HEK293 (cell line): ENCODE results near the gene RASSF9.

ENCODE experiments used
- BCL11A ChIP-seq: fragments of 450-650 bp; formaldehyde crosslinking; IDR thresholded peaks from 2 replicates; pipeline ENCODE4 v1.5.1; 2016; ENCODE audit warnings: low read depth, missing biosample characterization, missing genetic modification characterization
- BCL11B ChIP-seq: fragments of 450-650 bp; formaldehyde crosslinking; IDR thresholded peaks from 2 replicates; pipeline ENCODE4 v1.5.1; 2016; ENCODE audit warnings: low read depth, missing biosample characterization, missing genetic modification characterization
- GLI2 ChIP-seq: fragments of 450-650 bp; formaldehyde crosslinking; IDR thresholded peaks from 2 replicates; pipeline ENCODE4; 2017; ENCODE audit warnings: missing biosample characterization, missing genetic modification characterization, low read depth, borderline replicate concordance
- GLI4 ChIP-seq: fragments of 450-650 bp; formaldehyde crosslinking; IDR thresholded peaks from 2 replicates; pipeline ENCODE4 v1.5.1; 2016; ENCODE audit warnings: missing biosample characterization, missing genetic modification characterization
- HOXA7 ChIP-seq: sonication (generic); formaldehyde crosslinking; IDR thresholded peaks from 2 replicates; pipeline ENCODE4 v1.8.1; 2022; ENCODE audit warnings: missing genetic modification reagents, borderline replicate concordance
- KLF9 ChIP-seq: fragments of 450-650 bp; formaldehyde crosslinking; IDR thresholded peaks from 2 replicates; pipeline ENCODE4 v1.5.1; 2016; ENCODE audit warnings: missing biosample characterization, missing genetic modification characterization, low read depth
- MEIS1 ChIP-seq: sonication (generic); formaldehyde crosslinking; IDR thresholded peaks from 2 replicates; pipeline ENCODE4 v1.8.1; 2022; ENCODE audit warnings: missing genetic modification reagents, mild to moderate bottlenecking, borderline replicate concordance
- MYNN ChIP-seq: fragments of 450-650 bp; formaldehyde crosslinking; IDR thresholded peaks from 2 replicates; pipeline ENCODE4 v1.5.1; 2016; ENCODE audit warnings: missing biosample characterization, missing genetic modification characterization, borderline replicate concordance
- OVOL3 ChIP-seq: fragments of 450-650 bp; formaldehyde crosslinking; IDR thresholded peaks from 2 replicates; pipeline ENCODE4 v1.5.1; 2016; ENCODE audit warnings: missing biosample characterization, missing genetic modification characterization
- SCRT1 ChIP-seq: fragments of 450-650 bp; formaldehyde crosslinking; IDR thresholded peaks from 2 replicates; pipeline ENCODE4 v1.5.1; 2016; ENCODE audit warnings: missing biosample characterization, missing genetic modification characterization, borderline replicate concordance
- SP7 ChIP-seq: fragments of 450-650 bp; formaldehyde crosslinking; IDR thresholded peaks from 2 replicates; pipeline ENCODE4 v1.5.1; 2016; ENCODE audit warnings: missing biosample characterization, missing genetic modification characterization
- TCF7L2 ChIP-seq: IDR thresholded peaks from 2 replicates; pipeline ENCODE4 v1.6.1; 2011; ENCODE audit warnings: low read depth, mild to moderate bottlenecking, inconsistent platforms, low read length, moderate library complexity, borderline replicate concordance
- ZBTB1 ChIP-seq: fragments of 450-650 bp; formaldehyde crosslinking; IDR thresholded peaks from 2 replicates; pipeline ENCODE4 v1.5.1; 2016; ENCODE audit warnings: missing biosample characterization, missing genetic modification characterization
- ZBTB20 ChIP-seq: fragments of 450-650 bp; formaldehyde crosslinking; IDR thresholded peaks from 2 replicates; pipeline ENCODE4 v1.5.1; 2016; ENCODE audit warnings: missing biosample characterization, missing genetic modification characterization
- ZBTB48 ChIP-seq: fragments of 450-650 bp; formaldehyde crosslinking; IDR thresholded peaks from 2 replicates; pipeline ENCODE4 v1.5.1; 2016; ENCODE audit warnings: missing biosample characterization, missing genetic modification characterization
- ZEB2 ChIP-seq: fragments of 450-650 bp; formaldehyde crosslinking; IDR thresholded peaks from 2 replicates; pipeline ENCODE4 v1.5.1; 2016; ENCODE audit warnings: missing biosample characterization, missing genetic modification characterization
- ZNF112 ChIP-seq: fragments of 450-650 bp; formaldehyde crosslinking; IDR thresholded peaks from 2 replicates; pipeline ENCODE4 v1.5.0; 2017; ENCODE audit warnings: missing biosample characterization, missing genetic modification characterization
- ZNF2 ChIP-seq: fragments of 450-650 bp; formaldehyde crosslinking; IDR thresholded peaks from 2 replicates; pipeline ENCODE4 v1.5.1; 2016; ENCODE audit warnings: missing biosample characterization, missing genetic modification characterization
- ZNF324 ChIP-seq: fragments of 450-650 bp; formaldehyde crosslinking; IDR thresholded peaks from 2 replicates; pipeline ENCODE4 v1.5.1; 2016; ENCODE audit warnings: missing biosample characterization, missing genetic modification characterization
- ZNF350 ChIP-seq: fragments of 450-650 bp; formaldehyde crosslinking; IDR thresholded peaks from 2 replicates; pipeline ENCODE4 v1.5.0; 2017; ENCODE audit warnings: missing biosample characterization, mild to moderate bottlenecking, missing genetic modification characterization
- ZNF354C ChIP-seq: fragments of 450-650 bp; formaldehyde crosslinking; IDR thresholded peaks from 2 replicates; pipeline ENCODE4 v1.5.1; 2016; ENCODE audit warnings: missing biosample characterization, missing genetic modification characterization, low read depth, borderline replicate concordance
- ZNF423 ChIP-seq: fragments of 450-650 bp; formaldehyde crosslinking; IDR thresholded peaks from 2 replicates; pipeline ENCODE4 v1.5.1; 2016; ENCODE audit warnings: missing biosample characterization, missing genetic modification characterization
- ZNF433 ChIP-seq: fragments of 450-650 bp; formaldehyde crosslinking; IDR thresholded peaks from 2 replicates; pipeline ENCODE4 v1.5.1; 2016; ENCODE audit warnings: missing biosample characterization, missing genetic modification characterization, low read depth
- ZNF449 ChIP-seq: fragments of 450-650 bp; formaldehyde crosslinking; IDR thresholded peaks from 2 replicates; pipeline ENCODE4 v1.5.1; 2017; ENCODE audit warnings: missing biosample characterization, mild to moderate bottlenecking, missing genetic modification characterization, moderate library complexity
- ZNF510 ChIP-seq: fragments of 450-650 bp; formaldehyde crosslinking; IDR thresholded peaks from 2 replicates; pipeline ENCODE4 v1.5.1; 2018; ENCODE audit warnings: mild to moderate bottlenecking, missing genetic modification characterization, missing biosample characterization; ENCODE audit not compliant: insufficient replicate concordance
- ZNF549 ChIP-seq: fragments of 450-650 bp; IDR thresholded peaks from 2 replicates; pipeline ENCODE4 v1.5.1; 2018; ENCODE audit warnings: missing biosample characterization, missing genetic modification characterization, mild to moderate bottlenecking, inconsistent platforms, moderate library complexity
- ZNF561 ChIP-seq: fragments of 450-650 bp; IDR thresholded peaks from 2 replicates; pipeline ENCODE4 v1.5.1; 2018; ENCODE audit warnings: missing biosample characterization, missing genetic modification characterization, borderline replicate concordance
- ZNF707 ChIP-seq: fragments of 450-650 bp; formaldehyde crosslinking; IDR thresholded peaks from 2 replicates; pipeline ENCODE4 v1.5.1; 2016; ENCODE audit warnings: missing biosample characterization, missing genetic modification characterization
- ZNF747 ChIP-seq: fragments of 450-650 bp; formaldehyde crosslinking; IDR thresholded peaks from 2 replicates; pipeline ENCODE4 v1.5.1; 2016; ENCODE audit warnings: missing biosample characterization, missing genetic modification characterization
- ZNF768 ChIP-seq: fragments of 450-650 bp; formaldehyde crosslinking; IDR thresholded peaks from 2 replicates; pipeline ENCODE4 v1.5.1; 2018; ENCODE audit warnings: missing biosample characterization, mild to moderate bottlenecking, missing genetic modification characterization
- ZSCAN30 ChIP-seq: fragments of 450-650 bp; IDR thresholded peaks from 2 replicates; pipeline ENCODE4 v1.5.1; 2018; ENCODE audit warnings: missing biosample characterization, mild to moderate bottlenecking, missing genetic modification characterization, moderate library complexity
- ZXDB ChIP-seq: fragments of 450-650 bp; formaldehyde crosslinking; IDR thresholded peaks from 2 replicates; pipeline ENCODE4 v1.5.1; 2016; ENCODE audit warnings: missing biosample characterization, missing genetic modification characterization
- TF ChIP-seq, protein P1 (sequence below): fragments of 450-650 bp; formaldehyde crosslinking; IDR thresholded peaks from 2 replicates; pipeline ENCODE4 v1.5.1; 2016; ENCODE audit warnings: missing biosample characterization, missing genetic modification characterization
- TF ChIP-seq, protein P2 (sequence below): fragments of 450-650 bp; formaldehyde crosslinking; IDR thresholded peaks from 2 replicates; pipeline ENCODE4 v1.5.1; 2016; ENCODE audit warnings: missing biosample characterization, missing genetic modification characterization
- TF ChIP-seq, protein P3 (sequence below): fragments of 450-650 bp; formaldehyde crosslinking; IDR thresholded peaks from 2 replicates; pipeline ENCODE4 v1.5.1; 2016; ENCODE audit warnings: missing biosample characterization, missing genetic modification characterization
- TF ChIP-seq, protein P4 (sequence below): fragments of 450-650 bp; formaldehyde crosslinking; optimal IDR thresholded peaks from 2 replicates; pipeline ENCODE3; 2016; ENCODE audit warnings: missing biosample characterization, mild to moderate bottlenecking, missing genetic modification characterization

Gene RASSF9

DNA sequence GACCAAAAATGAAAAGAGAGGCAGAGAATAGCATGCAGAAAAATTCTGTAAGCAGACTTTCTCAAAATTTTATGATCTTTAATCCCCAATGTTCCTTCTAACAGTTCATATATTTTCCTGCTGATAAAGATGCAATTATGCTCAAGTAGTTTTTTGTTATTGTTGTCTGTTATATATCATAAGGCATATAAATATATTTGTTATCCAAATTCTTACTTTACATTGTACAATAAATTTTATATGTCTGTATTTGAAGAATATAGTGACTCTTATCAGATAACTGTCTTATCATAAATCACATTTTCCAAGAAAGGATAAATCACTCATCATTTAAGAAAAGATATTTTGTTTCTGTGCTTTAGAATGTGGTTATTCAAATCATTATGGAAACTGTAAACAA is 2.6 kb downstream of the RASSF9 start (continued):
- TF ChIP-seq HOXA7, result no peak
- TF ChIP-seq, protein P1, sequence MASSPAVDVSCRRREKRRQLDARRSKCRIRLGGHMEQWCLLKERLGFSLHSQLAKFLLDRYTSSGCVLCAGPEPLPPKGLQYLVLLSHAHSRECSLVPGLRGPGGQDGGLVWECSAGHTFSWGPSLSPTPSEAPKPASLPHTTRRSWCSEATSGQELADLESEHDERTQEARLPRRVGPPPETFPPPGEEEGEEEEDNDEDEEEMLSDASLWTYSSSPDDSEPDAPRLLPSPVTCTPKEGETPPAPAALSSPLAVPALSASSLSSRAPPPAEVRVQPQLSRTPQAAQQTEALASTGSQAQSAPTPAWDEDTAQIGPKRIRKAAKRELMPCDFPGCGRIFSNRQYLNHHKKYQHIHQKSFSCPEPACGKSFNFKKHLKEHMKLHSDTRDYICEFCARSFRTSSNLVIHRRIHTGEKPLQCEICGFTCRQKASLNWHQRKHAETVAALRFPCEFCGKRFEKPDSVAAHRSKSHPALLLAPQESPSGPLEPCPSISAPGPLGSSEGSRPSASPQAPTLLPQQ, result no peak
- 0 out of 2 replicates have a peak, but pooled peaks have one; percentile 2 for TF ChIP-seq ZSCAN30 (tag by site-specific recombination)
- TF ChIP-seq, protein P2, sequence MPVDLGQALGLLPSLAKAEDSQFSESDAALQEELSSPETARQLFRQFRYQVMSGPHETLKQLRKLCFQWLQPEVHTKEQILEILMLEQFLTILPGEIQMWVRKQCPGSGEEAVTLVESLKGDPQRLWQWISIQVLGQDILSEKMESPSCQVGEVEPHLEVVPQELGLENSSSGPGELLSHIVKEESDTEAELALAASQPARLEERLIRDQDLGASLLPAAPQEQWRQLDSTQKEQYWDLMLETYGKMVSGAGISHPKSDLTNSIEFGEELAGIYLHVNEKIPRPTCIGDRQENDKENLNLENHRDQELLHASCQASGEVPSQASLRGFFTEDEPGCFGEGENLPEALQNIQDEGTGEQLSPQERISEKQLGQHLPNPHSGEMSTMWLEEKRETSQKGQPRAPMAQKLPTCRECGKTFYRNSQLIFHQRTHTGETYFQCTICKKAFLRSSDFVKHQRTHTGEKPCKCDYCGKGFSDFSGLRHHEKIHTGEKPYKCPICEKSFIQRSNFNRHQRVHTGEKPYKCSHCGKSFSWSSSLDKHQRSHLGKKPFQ (tag by site-specific recombination), result no peak
- 0 out of 2 replicates have a peak, but pooled peaks have one; percentile 36 for TF ChIP-seq ZNF2
- TF ChIP-seq SP7 (tag by site-specific recombination), result no peak
- TF ChIP-seq BCL11B (tag by site-specific recombination), result peak; percentile 35; the same call in 1 of the 2 replicates
- TF ChIP-seq ZNF433 (tag by site-specific recombination), result no peak
- no peak for TF ChIP-seq MYNN
- TF ChIP-seq KLF9 (tag by site-specific recombination), result no peak
- TF ChIP-seq, protein P3, sequence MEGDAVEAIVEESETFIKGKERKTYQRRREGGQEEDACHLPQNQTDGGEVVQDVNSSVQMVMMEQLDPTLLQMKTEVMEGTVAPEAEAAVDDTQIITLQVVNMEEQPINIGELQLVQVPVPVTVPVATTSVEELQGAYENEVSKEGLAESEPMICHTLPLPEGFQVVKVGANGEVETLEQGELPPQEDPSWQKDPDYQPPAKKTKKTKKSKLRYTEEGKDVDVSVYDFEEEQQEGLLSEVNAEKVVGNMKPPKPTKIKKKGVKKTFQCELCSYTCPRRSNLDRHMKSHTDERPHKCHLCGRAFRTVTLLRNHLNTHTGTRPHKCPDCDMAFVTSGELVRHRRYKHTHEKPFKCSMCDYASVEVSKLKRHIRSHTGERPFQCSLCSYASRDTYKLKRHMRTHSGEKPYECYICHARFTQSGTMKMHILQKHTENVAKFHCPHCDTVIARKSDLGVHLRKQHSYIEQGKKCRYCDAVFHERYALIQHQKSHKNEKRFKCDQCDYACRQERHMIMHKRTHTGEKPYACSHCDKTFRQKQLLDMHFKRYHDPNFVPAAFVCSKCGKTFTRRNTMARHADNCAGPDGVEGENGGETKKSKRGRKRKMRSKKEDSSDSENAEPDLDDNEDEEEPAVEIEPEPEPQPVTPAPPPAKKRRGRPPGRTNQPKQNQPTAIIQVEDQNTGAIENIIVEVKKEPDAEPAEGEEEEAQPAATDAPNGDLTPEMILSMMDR (tag by site-specific recombination), result no peak
- no peak for TF ChIP-seq GLI2
- peak; percentile 15; the same call in 1 of the 2 replicates for TF ChIP-seq OVOL3 (tag by site-specific recombination)
- TF ChIP-seq ZNF549, result no peak
- TF ChIP-seq ZNF747 (tag by site-specific recombination), result no peak
- no peak for TF ChIP-seq ZBTB20 (tag by site-specific recombination)
- peak; percentile 70; the same call in 1 of the 2 replicates for TF ChIP-seq ZEB2 (tag by site-specific recombination)
- TF ChIP-seq, protein P4, sequence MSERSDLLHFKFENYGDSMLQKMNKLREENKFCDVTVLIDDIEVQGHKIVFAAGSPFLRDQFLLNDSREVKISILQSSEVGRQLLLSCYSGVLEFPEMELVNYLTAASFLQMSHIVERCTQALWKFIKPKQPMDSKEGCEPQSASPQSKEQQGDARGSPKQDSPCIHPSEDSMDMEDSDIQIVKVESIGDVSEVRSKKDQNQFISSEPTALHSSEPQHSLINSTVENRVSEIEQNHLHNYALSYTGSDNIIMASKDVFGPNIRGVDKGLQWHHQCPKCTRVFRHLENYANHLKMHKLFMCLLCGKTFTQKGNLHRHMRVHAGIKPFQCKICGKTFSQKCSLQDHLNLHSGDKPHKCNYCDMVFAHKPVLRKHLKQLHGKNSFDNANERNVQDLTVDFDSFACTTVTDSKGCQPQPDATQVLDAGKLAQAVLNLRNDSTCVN (tag by site-specific recombination), result no peak
- TF ChIP-seq ZBTB1, result no peak
- peak; percentile 55; the same call in 1 of the 2 replicates for TF ChIP-seq BCL11A (tag by site-specific recombination)
- TF ChIP-seq ZXDB (tag by site-specific recombination), result peak; percentile 69
- no peak for TF ChIP-seq GLI4 (tag by site-specific recombination)
- no peak for TF ChIP-seq ZNF423 (tag by site-specific recombination)
- TF ChIP-seq ZNF449 (tag by site-specific recombination), result no peak
- no peak for TF ChIP-seq ZNF324 (tag by site-specific recombination)
- TF ChIP-seq ZBTB48 (tag by site-specific recombination), result no peak
- no peak for TF ChIP-seq MEIS1 (CRISPR knock-in tag)
- TF ChIP-seq ZNF510 (tag by site-specific recombination), result no peak
- TF ChIP-seq SCRT1 (tag by site-specific recombination), result no peak
- TF ChIP-seq TCF7L2, result no peak
- TF ChIP-seq ZNF707, result no peak
- no peak for TF ChIP-seq ZNF354C (tag by site-specific recombination)
- TF ChIP-seq ZNF561, result no peak
- no peak for TF ChIP-seq ZNF350 (tag by site-specific recombination)
- no peak for TF ChIP-seq ZNF112 (tag by site-specific recombination)
- TF ChIP-seq ZNF768 (tag by site-specific recombination), result no peak
